A549 treated with RU486 at 1 μM for 4 hours (cell line): ENCODE results near the gene PIGV. TPM values are rescaled to one million over a fixed set of nuclear protein-coding genes. Genes with fewer than 3 reads are reported as not detected.

ENCODE experiments used
- total RNA-seq: library from RNA; stranded (reverse); fragments of 200-300 nt; extraction: Qiagen RNA extraction; gene quantifications from 5 replicates; pipeline ENCODE4 v1.2.3, GENCODE V29; 2022; ENCODE audit warnings: low read depth

Gene PIGV
- total RNA-seq, result 4.8 to 6.4 TPM (median 6.1 TPM) in 5 replicates

DNA sequence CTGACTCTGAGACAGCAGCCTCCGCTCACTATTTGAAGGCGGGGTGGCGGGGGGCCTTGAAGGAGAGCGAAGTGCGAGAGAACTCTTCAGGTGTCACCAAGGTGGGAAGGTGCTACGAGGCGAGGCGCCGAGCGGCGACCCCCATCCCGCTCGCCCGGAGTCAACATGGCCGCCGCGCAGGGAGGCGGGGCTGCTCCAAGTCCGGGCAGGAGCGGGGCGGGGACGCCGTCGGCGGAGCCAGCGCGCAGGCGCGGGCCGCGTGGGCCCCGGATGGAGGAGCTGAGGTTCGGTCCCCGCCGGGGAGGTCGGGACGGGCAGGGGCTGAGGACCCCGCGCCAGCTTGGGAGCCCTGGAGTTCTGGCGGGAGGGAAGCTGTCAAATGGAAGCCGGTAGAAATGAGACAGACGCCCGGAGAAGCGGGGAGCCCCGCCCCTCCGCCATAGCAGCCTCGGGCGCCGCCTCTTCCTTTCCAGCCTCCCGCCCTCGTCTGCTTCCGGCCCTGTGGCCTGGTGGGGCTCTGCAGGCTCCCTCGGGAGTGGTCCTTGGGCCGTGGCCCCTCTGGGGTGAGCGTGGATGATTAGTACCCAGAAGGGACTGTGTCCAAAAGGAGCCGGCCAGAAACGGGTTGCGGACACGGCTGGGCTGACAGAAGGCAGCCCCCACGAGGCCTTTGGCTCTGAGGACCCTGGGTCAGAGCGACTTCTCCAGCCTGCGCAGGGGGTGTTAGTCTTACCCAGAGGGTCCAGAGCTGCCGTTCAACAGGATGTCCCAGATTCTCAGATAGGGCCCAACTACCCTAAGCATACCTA, at the start of gene PIGV:
Gene PIGV, plus strand, starts transcription at position 245 of the 809 bp plus-strand sequence. CDS start 2,866 bp downstream, outside the sequence.

DNA sequence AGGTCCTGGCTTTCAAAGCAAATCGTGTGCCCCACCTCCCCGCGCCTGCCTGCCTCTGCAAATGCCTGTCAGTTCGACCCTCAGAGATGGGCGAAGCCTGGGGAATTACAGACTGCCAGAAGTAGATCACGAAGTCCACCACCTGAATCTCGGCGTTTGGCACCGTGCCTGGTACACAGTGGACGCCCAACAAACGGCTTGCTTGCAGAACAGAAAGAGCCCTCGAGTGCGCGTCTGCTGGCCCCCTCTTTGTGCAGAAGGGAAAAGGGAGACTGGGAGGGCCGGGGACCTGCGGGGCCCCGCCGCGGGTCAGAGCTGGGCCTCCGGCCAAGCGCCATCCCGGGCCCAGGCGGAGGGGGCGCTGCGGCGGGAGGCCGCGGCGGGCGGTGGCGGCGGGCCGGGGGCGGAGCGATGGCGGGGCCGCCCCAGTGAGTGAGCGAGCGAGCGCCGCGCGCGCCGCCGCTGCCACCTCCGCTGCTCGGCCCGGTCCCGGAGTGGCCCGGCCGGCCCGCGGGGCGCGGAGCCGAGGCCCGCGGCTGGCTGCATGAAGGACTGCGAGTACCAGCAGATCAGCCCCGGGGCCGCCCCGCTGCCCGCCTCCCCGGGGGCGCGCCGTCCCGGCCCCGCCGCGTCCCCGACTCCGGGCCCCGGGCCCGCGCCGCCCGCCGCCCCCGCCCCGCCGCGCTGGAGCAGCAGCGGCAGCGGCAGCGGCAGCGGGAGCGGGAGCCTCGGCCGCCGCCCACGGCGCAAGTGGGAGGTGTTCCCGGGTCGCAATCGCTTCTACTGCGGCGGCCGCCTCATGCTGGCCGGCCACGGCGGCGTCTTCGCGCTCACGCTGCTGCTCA, 38.7 kb downstream of the PIGV start, which contains the start of gene ZDHHC18:
Gene ZDHHC18, plus strand, starts transcription at position 428 of the 845 bp plus-strand sequence. Its CDS starts 117 bp downstream, at position 545.

Other genes with a start within 250 kb of the PIGV start
- gene ARID1A, start 91.9 kb upstream of the PIGV start, total RNA-seq, result 30.6 to 33.4 TPM (median 32.4 TPM) in 5 replicates
- gene ZDHHC18, start 38.7 kb downstream of the PIGV start, total RNA-seq, result 35.7 to 44.9 TPM (median 39.9 TPM) in 5 replicates
- 480 to 623 TPM (median 596 TPM) in 5 replicates for gene SFN, start 75.2 kb downstream of the PIGV start, total RNA-seq
- 19.0 to 32.4 TPM (median 28.6 TPM) in 5 replicates for gene GPN2, start 102.3 kb downstream of the PIGV start, total RNA-seq
- gene GPATCH3, start 112.5 kb downstream of the PIGV start, total RNA-seq, result 8.5 to 11.9 TPM (median 10.7 TPM) in 5 replicates
- gene NR0B2, start 126.0 kb downstream of the PIGV start, total RNA-seq, result not detected in 5 replicates
- 125 to 158 TPM (median 131 TPM) in 5 replicates for gene NUDC, start 133.8 kb downstream of the PIGV start, total RNA-seq
- 0.15 TPM in 1 of 5 replicates, not detected in the others for gene KDF1, start 172.5 kb downstream of the PIGV start, total RNA-seq
- 146 to 217 TPM (median 205 TPM) in 5 replicates for gene TRNP1, start 205.7 kb downstream of the PIGV start, total RNA-seq
- gene TENT5B, start 224.9 kb downstream of the PIGV start, total RNA-seq, result 0.53 to 0.99 TPM (median 0.58 TPM) in 5 replicates